ACC112 (cell line): ENCODE data around the gene PLEKHA6.

ENCODE experiments used
- H2AFZ ChIP-seq: fragments of 200-600 bp; sonication (generic); one replicate; pipeline ENCODE4 v1.6.0; 2017; ENCODE audit warnings: antibody characterized with exemption, low read length; ENCODE audit not compliant: unreplicated experiment
- H3K27ac ChIP-seq: fragments of 200-600 bp; sonication (generic); 2 replicates; pipeline ENCODE4 v1.5.1; 2014; ENCODE audit warnings: low read depth, mild to moderate bottlenecking, antibody characterized with exemption, low read length, moderate library complexity
- H3K27me3 ChIP-seq: fragments of 200-600 bp; sonication (generic); 2 replicates; pipeline ENCODE4 v1.6.1; 2014; ENCODE audit warnings: mild to moderate bottlenecking, antibody characterized with exemption, low read length, moderate library complexity, mixed read lengths; ENCODE audit not compliant: insufficient read depth
- H3K36me3 ChIP-seq: fragments of 200-600 bp; sonication (generic); 2 replicates; pipeline ENCODE4 v1.6.1; 2016; ENCODE audit warnings: mild to moderate bottlenecking, antibody characterized with exemption, low read length, moderate library complexity, mixed read lengths; ENCODE audit not compliant: insufficient read depth
- H3K4me1 ChIP-seq: fragments of 200-600 bp; sonication (generic); one replicate; pipeline ENCODE4 v1.6.1; 2016; ENCODE audit warnings: low read length, mixed read lengths; ENCODE audit not compliant: insufficient read depth, unreplicated experiment, control insufficient read depth
- H3K4me3 ChIP-seq: fragments of 200-600 bp; sonication (generic); 2 replicates; pipeline ENCODE4 v1.5.1; 2014; ENCODE audit warnings: mild to moderate bottlenecking, low read depth, low read length
- H3K79me2 ChIP-seq: fragments of 200-600 bp; sonication (generic); one replicate; pipeline ENCODE4 v1.6.0; 2016; ENCODE audit warnings: low read length; ENCODE audit not compliant: control insufficient read depth, unreplicated experiment, insufficient read depth

Gene PLEKHA6

DNA sequence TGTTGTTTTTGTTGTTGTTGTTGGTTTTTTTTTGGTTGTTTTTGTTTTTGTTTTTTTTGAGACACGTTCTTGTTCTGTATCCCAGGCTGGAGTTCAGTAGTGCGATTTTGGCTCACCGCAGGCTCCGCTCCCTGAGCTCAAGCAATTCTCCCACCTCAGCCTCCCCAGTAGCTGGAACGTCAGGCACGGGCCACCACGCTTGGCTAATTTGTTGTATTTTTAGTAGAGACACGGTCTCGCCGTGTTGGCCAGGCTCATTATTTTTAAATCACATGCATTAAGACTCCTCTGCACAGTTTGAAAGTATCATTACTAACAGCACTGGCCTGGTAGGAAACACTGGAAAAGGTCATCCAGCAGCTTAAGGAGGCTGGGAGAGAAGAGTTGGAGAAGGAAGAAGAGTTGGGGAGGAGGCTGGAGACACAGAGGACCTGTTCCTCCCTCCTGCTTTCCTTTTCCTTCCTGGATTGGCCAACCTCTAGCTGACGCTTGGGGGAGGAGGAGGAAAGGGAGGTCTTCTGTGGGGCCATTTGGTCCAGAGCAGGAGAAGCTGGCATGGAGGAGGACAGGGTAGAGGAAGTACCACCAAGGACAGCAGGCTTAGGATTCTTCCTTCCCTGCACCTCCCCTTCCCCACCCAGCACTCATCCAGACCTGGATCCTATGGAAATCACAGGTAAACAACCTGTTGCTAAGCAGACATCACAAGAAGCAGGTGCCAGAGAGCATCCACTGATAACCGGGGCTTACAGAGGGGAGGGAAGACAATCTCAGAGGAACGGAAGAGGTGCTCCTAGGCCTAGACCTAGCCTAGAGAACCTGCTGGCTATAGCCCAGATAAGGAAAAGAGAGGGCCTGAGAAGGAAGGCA lies 74.1 kb downstream of the PLEKHA6 start:
- Histone ChIP-seq H3K79me2 (no peaks in the 10 kb centered on the region), H3K27ac (no peak overlapping the region), H3K4me3 (no peak overlapping the region), H3K36me3 (no peaks in the 10 kb centered on the region), H3K4me1 (no peaks in the 10 kb centered on the region), H2AFZ (no peak overlapping the region), H3K27me3 (peaks cover 84% of the 10 kb centered on the region)

DNA sequence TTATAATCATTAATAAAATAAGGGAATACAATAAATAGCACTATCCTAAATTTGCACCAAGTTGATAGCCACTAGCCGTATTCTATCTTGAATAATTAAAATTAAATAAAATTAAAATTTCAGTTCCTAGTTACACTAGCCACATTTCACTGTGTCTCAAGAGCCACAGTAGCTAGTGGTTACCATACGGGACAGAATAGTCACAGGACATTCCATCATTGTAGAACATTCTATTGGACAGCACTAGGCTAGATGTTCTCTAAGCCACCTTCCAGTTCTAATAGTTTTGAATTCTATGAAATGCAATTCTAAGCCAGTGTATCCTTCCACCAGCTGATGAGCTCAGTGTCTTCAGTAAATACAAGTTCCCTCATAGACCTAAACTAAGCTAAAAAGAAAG lies 74.8 kb downstream of the PLEKHA6 start:
- H3K27me3 ChIP-seq: peaks cover 87% of the 10 kb centered on the region
- no peaks in the 10 kb centered on the region for H3K36me3 ChIP-seq
- H3K79me2 ChIP-seq: no peaks in the 10 kb centered on the region
- H3K4me3 ChIP-seq: no peak overlapping the region
- no peaks in the 10 kb centered on the region for H3K4me1 ChIP-seq
- H2AFZ ChIP-seq: no peak overlapping the region
- no peak overlapping the region for H3K27ac ChIP-seq

DNA sequence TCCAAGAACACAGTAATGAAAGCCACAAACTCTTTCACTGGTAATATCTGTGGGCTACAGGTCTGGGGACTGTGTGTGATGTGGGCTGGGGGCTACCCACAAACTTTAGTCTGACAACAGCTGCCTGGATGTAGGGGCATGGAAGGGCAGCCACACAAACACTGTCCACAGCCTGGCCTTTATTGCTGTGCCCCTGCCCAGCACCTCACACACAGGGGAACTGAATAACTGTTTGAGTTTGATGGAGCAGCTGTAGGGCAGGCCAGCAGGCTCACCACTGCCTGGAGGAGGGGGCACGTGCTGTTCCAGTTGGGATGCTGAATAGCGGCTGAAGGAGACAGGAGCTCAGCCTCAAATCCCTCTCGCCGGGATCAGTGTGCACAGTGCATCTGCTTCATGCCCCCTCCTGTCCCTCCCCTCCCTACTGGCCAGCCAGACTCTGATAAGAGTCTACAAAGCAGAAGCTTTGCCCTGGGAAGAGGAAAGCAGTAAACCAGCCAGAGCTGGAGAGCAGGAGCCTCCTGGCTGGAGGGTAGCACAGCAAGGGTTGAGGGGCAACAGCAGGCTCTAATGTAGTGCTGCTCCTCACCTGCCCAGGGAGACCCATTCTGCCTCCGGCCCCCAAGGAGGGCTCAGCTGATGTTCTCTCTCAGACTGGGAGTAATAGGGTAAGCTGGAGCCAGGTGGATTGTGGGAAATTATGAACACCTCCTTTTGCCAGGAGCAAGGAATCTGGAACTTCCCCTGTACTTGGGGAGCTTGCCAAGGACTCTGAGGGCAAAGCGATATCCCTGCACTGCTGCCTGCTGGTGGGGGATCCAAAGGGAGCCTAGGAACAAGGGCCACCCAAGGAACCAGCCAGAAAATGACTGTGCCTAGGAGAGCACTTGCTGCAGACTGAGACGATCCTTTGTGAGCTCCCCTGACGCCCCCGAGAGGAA lies 75.7 kb downstream of the PLEKHA6 start:
- H3K27ac ChIP-seq: no peak overlapping the region
- H3K36me3 ChIP-seq: no peaks in the 10 kb centered on the region
- H3K27me3 ChIP-seq: peaks cover 89% of the 10 kb centered on the region
- no peak overlapping the region for H2AFZ ChIP-seq
- no peak overlapping the region for H3K4me3 ChIP-seq
- no peaks in the 10 kb centered on the region for H3K4me1 ChIP-seq
- H3K79me2 ChIP-seq: no peaks in the 10 kb centered on the region

DNA sequence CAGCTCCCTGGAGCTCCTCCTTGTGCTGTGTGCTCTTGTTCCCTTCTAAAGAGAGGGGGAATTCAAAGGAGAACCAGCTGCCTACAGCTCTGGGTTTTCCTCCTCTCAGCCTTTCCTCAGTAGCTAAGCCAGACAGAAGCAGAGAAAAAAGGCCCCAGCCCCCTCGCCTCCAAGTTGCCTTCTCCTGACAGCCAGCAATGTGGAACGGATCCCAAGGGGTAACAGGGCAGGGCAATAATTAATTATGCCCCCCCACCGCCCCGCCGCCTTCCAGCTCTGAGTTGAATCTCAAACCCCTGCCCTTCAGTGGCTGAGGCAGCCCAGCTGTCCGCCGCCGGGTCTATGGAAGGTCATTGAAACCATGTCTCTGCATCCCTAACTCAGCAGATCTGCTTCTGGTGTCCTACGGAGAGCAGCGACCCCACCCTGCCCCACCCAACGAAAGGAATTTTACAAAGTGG lies 76.9 kb downstream of the PLEKHA6 start:
- Histone ChIP-seq H3K27ac (no peak overlapping the region), H3K4me1 (no peaks in the 10 kb centered on the region), H3K36me3 (no peaks in the 10 kb centered on the region), H3K4me3 (no peak overlapping the region), H3K27me3 (peaks cover 91% of the 10 kb centered on the region), H3K79me2 (no peaks in the 10 kb centered on the region), H2AFZ (no peak overlapping the region)

DNA sequence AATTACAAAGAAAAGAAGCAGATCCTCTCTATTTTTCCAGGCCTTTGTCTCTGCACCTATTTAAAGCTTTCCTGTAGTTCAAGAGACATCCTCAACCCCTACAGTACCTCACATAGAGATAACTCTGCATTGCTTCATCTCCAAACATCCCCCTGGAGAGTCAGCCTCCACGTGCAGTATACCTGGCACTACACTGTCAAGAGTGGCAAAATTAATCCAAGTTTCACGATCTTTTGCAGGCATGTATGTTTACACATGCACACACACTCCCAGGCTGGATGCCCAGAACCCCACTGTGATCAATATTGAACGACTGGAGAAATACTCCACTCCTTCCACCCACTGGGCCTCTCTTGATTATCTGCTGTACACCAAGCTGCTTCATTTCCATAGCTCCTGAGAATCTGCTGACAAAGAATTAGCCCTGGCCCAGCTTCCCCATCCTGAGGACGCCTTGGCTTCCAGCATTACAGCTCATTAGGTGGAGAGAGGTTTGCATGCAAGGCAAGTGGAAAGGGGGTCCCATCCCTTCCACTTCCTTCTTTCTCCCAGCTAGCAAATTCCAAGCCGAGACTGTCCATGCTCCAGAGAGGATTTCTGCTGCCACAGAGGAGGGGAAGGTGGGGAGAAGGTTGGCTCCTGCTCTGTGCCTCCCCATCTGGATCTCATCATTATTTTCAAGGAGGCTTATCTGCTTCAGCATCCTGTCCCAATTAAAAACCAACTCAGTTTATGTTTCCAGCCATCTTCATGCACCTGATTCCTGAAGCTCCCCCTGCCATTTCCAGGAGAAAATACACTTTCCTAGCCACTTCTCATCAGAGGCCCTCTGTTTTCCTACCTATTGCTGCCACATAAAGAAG lies 79.4 kb downstream of the PLEKHA6 start:
- H3K36me3 ChIP-seq: no peaks in the 10 kb centered on the region
- H3K79me2 ChIP-seq: no peaks in the 10 kb centered on the region
- H2AFZ ChIP-seq: no peak overlapping the region
- peaks cover 92% of the 10 kb centered on the region for H3K27me3 ChIP-seq
- H3K4me1 ChIP-seq: no peaks in the 10 kb centered on the region
- H3K4me3 ChIP-seq: no peak overlapping the region
- H3K27ac ChIP-seq: no peak overlapping the region

DNA sequence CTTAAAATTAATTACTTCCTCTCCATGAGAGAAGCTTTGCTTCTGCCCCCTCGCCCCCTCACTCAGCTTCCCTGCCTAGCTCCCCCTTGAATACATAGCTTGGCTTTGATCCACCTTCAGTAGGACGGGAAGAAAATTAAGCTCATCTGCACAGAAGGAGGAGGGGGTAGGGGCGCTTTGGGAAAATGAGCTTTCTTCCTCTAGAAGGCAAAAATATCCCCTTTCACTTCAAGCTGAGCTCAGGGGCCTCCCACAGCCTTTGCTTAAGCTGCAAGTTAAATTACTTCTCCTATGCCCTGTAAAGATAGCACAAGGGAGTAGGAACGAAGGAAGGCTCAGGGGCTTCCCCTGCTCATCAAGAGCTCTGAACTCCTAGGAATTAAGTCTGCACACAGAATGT lies 80.8 kb downstream of the PLEKHA6 start:
- Histone ChIP-seq H2AFZ (no peak overlapping the region), H3K4me1 (no peaks in the 10 kb centered on the region), H3K36me3 (no peaks in the 10 kb centered on the region), H3K27ac (no peak overlapping the region), H3K4me3 (no peak overlapping the region), H3K27me3 (peaks cover 96% of the 10 kb centered on the region), H3K79me2 (no peaks in the 10 kb centered on the region)

DNA sequence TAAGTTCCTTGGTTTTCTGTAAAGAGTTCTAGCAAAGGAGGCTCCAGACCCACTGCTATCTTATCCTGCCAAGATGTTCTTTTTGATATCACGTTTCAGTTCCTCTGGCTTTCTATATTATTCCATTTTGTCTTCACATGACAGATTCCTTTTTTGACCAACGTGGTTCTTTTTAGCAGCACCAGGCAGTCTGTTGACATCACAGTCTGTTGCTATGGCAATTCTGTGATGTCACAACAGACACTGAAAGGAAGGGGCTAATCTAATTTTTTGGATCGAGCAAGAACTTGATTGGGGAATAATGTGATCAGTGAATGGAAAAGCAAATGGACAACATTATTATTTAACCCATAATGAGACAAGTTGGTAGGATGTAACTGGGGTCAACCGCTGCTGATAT lies 81.5 kb downstream of the PLEKHA6 start:
- Histone ChIP-seq H3K27ac (no peak overlapping the region), H3K4me3 (no peak overlapping the region), H2AFZ (no peak overlapping the region), H3K79me2 (no peaks in the 10 kb centered on the region), H3K27me3 (peaks cover 96% of the 10 kb centered on the region), H3K4me1 (no peaks in the 10 kb centered on the region), H3K36me3 (no peaks in the 10 kb centered on the region)

DNA sequence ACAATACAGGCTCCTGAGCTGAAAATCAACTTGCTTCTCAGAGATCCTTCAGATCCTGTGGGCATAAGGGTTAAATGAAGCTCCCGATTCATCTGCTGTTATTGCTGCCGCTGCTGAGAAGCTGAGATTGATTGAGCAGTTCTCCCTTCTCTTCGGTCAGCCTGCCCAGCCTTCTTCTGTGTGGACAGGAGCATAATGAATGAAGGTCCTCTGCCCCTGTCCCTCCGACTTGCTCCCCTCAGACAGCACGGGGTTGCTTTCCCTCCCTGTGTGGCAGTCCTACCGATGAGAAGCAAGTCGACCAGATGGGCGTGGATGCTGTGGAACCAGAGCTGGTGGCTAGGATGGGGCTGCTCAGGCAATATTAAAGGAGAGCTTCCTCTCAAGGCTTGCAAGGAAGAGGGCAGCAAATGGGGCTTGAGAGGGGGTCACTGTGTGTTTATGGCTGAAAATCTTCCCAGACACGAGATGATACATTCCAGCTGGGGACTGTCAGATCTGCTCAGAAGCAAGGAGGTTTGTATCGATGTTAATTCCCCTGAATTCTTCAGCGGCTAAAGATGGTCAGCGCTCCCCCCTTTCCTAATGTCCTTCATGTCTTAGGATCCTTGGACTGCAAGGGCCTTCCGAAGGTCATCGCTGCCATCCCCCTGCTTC lies 82.0 kb downstream of the PLEKHA6 start:
- no peak overlapping the region for H3K4me3 ChIP-seq
- H2AFZ ChIP-seq: no peak overlapping the region
- no peak overlapping the region for H3K27ac ChIP-seq
- no peaks in the 10 kb centered on the region for H3K4me1 ChIP-seq
- H3K36me3 ChIP-seq: no peaks in the 10 kb centered on the region
- peaks cover 96% of the 10 kb centered on the region for H3K27me3 ChIP-seq
- no peaks in the 10 kb centered on the region for H3K79me2 ChIP-seq

DNA sequence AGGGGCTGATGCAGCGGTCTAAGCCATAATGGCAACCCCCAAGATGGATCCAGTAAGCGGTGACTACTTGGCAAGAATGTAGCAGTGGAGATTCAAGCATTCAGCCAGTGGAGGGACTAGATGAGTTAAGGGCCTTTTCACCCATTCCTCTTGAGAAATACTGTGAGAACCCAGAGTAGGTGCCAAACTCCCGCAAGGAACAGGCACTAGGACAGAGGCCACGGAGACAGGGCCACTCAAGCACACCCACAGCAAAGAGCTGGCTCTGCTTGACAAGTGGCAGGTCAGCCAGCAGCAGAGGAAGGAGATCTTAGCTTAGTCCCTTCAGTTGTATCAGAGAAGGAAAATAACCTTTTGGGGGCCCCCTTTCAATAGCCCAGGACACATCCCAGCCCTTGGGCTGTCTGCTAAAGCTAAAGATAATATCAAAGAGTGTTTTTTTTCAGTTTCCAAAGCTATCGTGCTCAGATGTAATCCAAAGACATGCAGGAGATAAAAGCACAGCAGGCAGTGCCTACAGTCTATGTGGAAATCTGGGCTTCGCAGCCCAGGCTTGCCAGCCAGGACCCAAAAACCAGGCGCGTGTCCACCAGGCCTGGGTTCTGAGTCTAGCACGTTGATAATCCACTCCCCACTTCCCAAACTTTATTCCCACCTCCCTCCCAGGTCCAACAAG lies 83.9 kb downstream of the PLEKHA6 start:
- Histone ChIP-seq H3K79me2 (no peaks in the 10 kb centered on the region), H3K4me1 (no peaks in the 10 kb centered on the region), H3K4me3 (no peak overlapping the region), H3K36me3 (no peaks in the 10 kb centered on the region), H2AFZ (no peak overlapping the region), H3K27me3 (peaks cover 97% of the 10 kb centered on the region), H3K27ac (no peak overlapping the region)
